ENCODE measurements around the gene FYB2. TPM values are rescaled to one million over a fixed set of nuclear protein-coding genes. Genes with fewer than 3 reads are reported as not detected.
A peak's percentile ranks its signal among the peaks of the same experiment; 100 is the strongest.
"Not testable (repeated sequence)": the region's sequence is repeated elsewhere in the genome, so short reads cannot be mapped to it uniquely, and the experiment has no call there.

FYB2 gene
- total RNA-seq, 1 donor from 2014 or later, result not detected

GRCh38 chr1:56797065-56797685 lies 22.0 kb downstream of the FYB2 start:
- DNase-seq (ENCODE audit: low read depth in 2 of 2), result no peak

GRCh38 chr1:56795870-56796269 lies 23.3 kb downstream of the FYB2 start:
- no peak for DNase-seq (ENCODE audit: low read depth in 2 of 2)

GRCh38 chr1:56790036-56790435 lies 29.2 kb downstream of the FYB2 start:
- DNase-seq (ENCODE audit: low read depth in 2 of 2), result no peak

- DNase-seq (ENCODE audit: low read depth in 2 of 2), result peak; percentile 43 to 81
Observed at GRCh38 chr1:56788588-56788987, 30.6 kb downstream of the FYB2 start.

- DNase-seq (ENCODE audit: low read depth in 2 of 2), result no peak
Observed at GRCh38 chr1:56788102-56788501, 31.1 kb downstream of the FYB2 start.

GRCh38 chr1:56787330-56787729 lies 31.9 kb downstream of the FYB2 start:
- no peak for DNase-seq (ENCODE audit: low read depth in 2 of 2)

- DNase-seq (ENCODE audit: low read depth in 2 of 2), result no peak
Observed at GRCh38 chr1:56782773-56783172, 36.4 kb downstream of the FYB2 start.

GRCh38 chr1:56780826-56781225 lies 38.4 kb downstream of the FYB2 start:
- no peak for DNase-seq (ENCODE audit: low read depth in 2 of 2)

- no peak for DNase-seq (ENCODE audit: low read depth in 2 of 2)
Observed at GRCh38 chr1:56780128-56780750, 39.0 kb downstream of the FYB2 start.

- no peak for DNase-seq (ENCODE audit: low read depth in 2 of 2)
Observed at GRCh38 chr1:56777972-56778371, 41.2 kb downstream of the FYB2 start.

GRCh38 chr1:56774732-56775131 lies 44.5 kb downstream of the FYB2 start:
- DNase-seq (ENCODE audit: low read depth in 2 of 2), result not testable (repeated sequence)

- no peak for DNase-seq (ENCODE audit: low read depth in 2 of 2)
Observed at GRCh38 chr1:56774067-56774609, 45.1 kb downstream of the FYB2 start.

- DNase-seq (ENCODE audit: low read depth in 2 of 2), result no peak
Observed at GRCh38 chr1:56773341-56774066, 45.7 kb downstream of the FYB2 start.

GRCh38 chr1:56771717-56772116 lies 47.5 kb downstream of the FYB2 start:
- DNase-seq (ENCODE audit: low read depth in 2 of 2), result no peak

- DNase-seq (ENCODE audit: low read depth in 2 of 2), result peak in 1 of 2 donors; percentile 12
Observed at GRCh38 chr1:56758794-56759193, 60.4 kb downstream of the FYB2 start.

- peak in 1 of 2 donors; percentile 41 for DNase-seq (ENCODE audit: low read depth in 2 of 2)
Observed at GRCh38 chr1:56758135-56758534, 61.1 kb downstream of the FYB2 start.

GRCh38 chr1:56755911-56756310 lies 63.3 kb downstream of the FYB2 start:
- no peak for DNase-seq (ENCODE audit: low read depth in 2 of 2)

GRCh38 chr1:56754708-56755479 lies 64.3 kb downstream of the FYB2 start:
- no peak for DNase-seq (ENCODE audit: low read depth in 2 of 2)

GRCh38 chr1:56745231-56745630 lies 74.0 kb downstream of the FYB2 start:
- no peak for DNase-seq (ENCODE audit: low read depth in 2 of 2)

- no peak for DNase-seq (ENCODE audit: low read depth in 2 of 2)
Observed at GRCh38 chr1:56728964-56729363, 90.2 kb downstream of the FYB2 start.

- DNase-seq (ENCODE audit: low read depth in 2 of 2), result no peak
Observed at GRCh38 chr1:56726706-56727105, 92.5 kb downstream of the FYB2 start.

GRCh38 chr1:56719171-56719570 lies 100.0 kb downstream of the FYB2 start:
- DNase-seq (ENCODE audit: low read depth in 2 of 2), result no peak
